ENCODE measurements around the gene NCLN. TPM values are rescaled to one million over a fixed set of nuclear protein-coding genes. Genes with fewer than 3 reads are reported as not detected.
A peak's percentile ranks its signal among the peaks of the same experiment; 100 is the strongest.

Gene NCLN
- total RNA-seq, 1 experiment from 2014 or later = 74.7 TPM

- ATAC-seq (peak; percentile 48), DNase-seq (peak; percentile 91)
- H3K9ac ChIP-seq (ENCODE audit: low read length) = peak overlapping the region; percentile 87
- no peaks in the 10 kb centered on the region for H3K27me3 ChIP-seq (ENCODE audit: low read length)
- POLR2A ChIA-PET (ENCODE audit: unreplicated experiment) = interaction anchor here (0.6 to 0.7 kb wide), 2 partner anchors 34 to 39 kb away, joined by 3 to 4 read pairs; no protein-coding TSS in a partner anchor
- no peak for TF ChIP-seq EZH2phosphoT487 (IDR thresholded peaks at IDR 0.05; ENCODE audit: borderline replicate concordance, low read length)
- TF ChIP-seq, protein P1, sequence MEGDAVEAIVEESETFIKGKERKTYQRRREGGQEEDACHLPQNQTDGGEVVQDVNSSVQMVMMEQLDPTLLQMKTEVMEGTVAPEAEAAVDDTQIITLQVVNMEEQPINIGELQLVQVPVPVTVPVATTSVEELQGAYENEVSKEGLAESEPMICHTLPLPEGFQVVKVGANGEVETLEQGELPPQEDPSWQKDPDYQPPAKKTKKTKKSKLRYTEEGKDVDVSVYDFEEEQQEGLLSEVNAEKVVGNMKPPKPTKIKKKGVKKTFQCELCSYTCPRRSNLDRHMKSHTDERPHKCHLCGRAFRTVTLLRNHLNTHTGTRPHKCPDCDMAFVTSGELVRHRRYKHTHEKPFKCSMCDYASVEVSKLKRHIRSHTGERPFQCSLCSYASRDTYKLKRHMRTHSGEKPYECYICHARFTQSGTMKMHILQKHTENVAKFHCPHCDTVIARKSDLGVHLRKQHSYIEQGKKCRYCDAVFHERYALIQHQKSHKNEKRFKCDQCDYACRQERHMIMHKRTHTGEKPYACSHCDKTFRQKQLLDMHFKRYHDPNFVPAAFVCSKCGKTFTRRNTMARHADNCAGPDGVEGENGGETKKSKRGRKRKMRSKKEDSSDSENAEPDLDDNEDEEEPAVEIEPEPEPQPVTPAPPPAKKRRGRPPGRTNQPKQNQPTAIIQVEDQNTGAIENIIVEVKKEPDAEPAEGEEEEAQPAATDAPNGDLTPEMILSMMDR (conservative IDR thresholded peaks at IDR 0.05; ENCODE audit: low read depth, low read length) = no peak
- TF ChIP-seq EZH2 (IDR thresholded peaks at IDR 0.05; ENCODE audit: low read length, unreplicated experiment) = no peak
- H3F3A ChIP-seq (ENCODE audit: low read length, unreplicated experiment) = no peaks in the 10 kb centered on the region
- peaks cover 30% of the 10 kb centered on the region for H3K4me1 ChIP-seq (ENCODE audit: insufficient read depth, low read length)
- no peaks in the 10 kb centered on the region for H4K20me1 ChIP-seq (ENCODE audit: low read length)
- no peaks in the 10 kb centered on the region for H3K9me2 ChIP-seq (replicated peaks; ENCODE audit: low read length)
- no peaks in the 10 kb centered on the region for H3K79me2 ChIP-seq (ENCODE audit: low read length)
- peak overlapping the region; percentile 98 for H3K27ac ChIP-seq (ENCODE audit: low read length)
- CTCF ChIA-PET = no interaction called here
- peak overlapping the region; percentile 77 for H3K4me2 ChIP-seq (ENCODE audit: low read length)
- H3K9me3 ChIP-seq (ENCODE audit: low read length) = no peaks in the 10 kb centered on the region
- no peaks in the 10 kb centered on the region for H3K36me3 ChIP-seq (ENCODE audit: low read depth, low read length)
- intact Hi-C loops (cut with micrococcal nuclease) = no loop called here
- BruUV-seq (replicated peaks) = TSS peak; percentile 99
- no peak overlapping the region for H2AFZ ChIP-seq (ENCODE audit: low read length)
- H3K4me3 ChIP-seq (ENCODE audit: low read length) = peak overlapping the region; percentile 27; the same call in 1 of the 2 replicates
Observed at GRCh38 chr19:3175781-3176714, 9.7 kb upstream of the NCLN start.

DNA sequence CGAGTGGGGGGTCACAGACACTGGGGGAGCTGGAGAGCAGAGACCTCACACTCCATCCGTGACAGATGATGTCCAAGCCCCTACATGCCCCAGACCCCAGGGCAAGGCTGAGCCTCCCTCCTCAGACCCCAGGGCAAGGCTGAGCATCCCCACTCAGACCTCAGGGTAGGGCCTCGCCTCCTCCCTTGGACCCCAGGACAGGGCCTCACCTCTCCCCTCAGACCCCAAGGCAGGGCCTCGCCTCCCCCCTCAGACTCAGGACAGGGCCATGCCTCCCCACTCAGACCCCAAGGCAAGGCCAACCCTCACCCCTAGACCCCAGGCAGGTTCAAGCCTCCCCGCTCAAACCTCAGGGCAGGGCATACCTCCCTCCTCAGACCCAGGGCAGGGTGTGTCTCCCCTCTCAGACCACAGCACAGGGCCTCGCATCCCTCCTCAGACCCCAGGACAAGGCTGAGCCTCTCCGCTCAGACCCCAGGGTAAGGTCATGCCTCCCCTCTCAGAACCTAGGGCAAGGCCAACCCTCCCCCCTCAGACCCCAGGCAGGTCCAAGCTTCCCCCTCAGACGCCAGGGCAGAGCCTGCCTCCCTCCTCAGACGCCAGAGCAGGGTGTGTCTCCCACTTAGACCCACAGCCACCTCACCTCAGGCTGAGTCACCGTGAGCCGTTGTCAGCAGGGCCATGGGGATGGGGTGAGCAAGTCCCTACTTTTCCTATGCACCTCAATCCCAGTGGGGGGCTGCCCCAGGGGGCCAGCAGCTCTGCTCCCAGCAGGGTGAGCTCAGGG, 8.8 kb upstream of the NCLN start:
- ATAC-seq = peak; percentile 98
- intact Hi-C loops (cut with micrococcal nuclease) = no loop called here
- H3K4me1 ChIP-seq (ENCODE audit: insufficient read depth, low read length) = peaks cover 24% of the 10 kb centered on the region

More for the DNA sequence above, 8.8 kb upstream of the NCLN start:
- peak; percentile 86 for DNase-seq
- Histone ChIP-seq H3K9me3 (ENCODE audit: low read length) (no peaks in the 10 kb centered on the region), H3K27me3 (ENCODE audit: low read length) (no peaks in the 10 kb centered on the region), H3K4me2 (ENCODE audit: low read length) (peak overlapping the region; percentile 77), H3K9me2 (replicated peaks; ENCODE audit: low read length) (no peaks in the 10 kb centered on the region), H3K36me3 (ENCODE audit: low read depth, low read length) (no peaks in the 10 kb centered on the region), H3K4me3 (ENCODE audit: low read length) (peak overlapping the region; percentile 27; the same call in 1 of the 2 replicates), H4K20me1 (ENCODE audit: low read length) (no peaks in the 10 kb centered on the region), H3K27ac (ENCODE audit: low read length) (peak overlapping the region; percentile 98), H3F3A (ENCODE audit: low read length, unreplicated experiment) (no peaks in the 10 kb centered on the region), H3K79me2 (ENCODE audit: low read length) (no peaks in the 10 kb centered on the region), H3K9ac (ENCODE audit: low read length) (peak overlapping the region; percentile 87), H2AFZ (ENCODE audit: low read length) (no peak overlapping the region)
- BruUV-seq (replicated peaks) = TSS peak; percentile 62
- ChIA-PET POLR2A (ENCODE audit: unreplicated experiment) (no interaction called here), CTCF (no interaction called here)
- TF ChIP-seq EZH2phosphoT487 (IDR thresholded peaks at IDR 0.05; ENCODE audit: borderline replicate concordance, low read length) (no peak), EZH2 (IDR thresholded peaks at IDR 0.05; ENCODE audit: low read length, unreplicated experiment) (no peak)
- TF ChIP-seq, protein P1 (conservative IDR thresholded peaks at IDR 0.05; ENCODE audit: low read depth, low read length) = no peak

All from PC-3 (cell line).